Upper lobe of left lung (tissue), 4 donors: ENCODE measurements around the gene SPRYD7.

ENCODE experiments used
- EP300 ChIP-seq, 4 donors: sonication (generic); formaldehyde crosslinking; IDR thresholded peaks; one replicate each; pipeline ENCODE4 v1.5.1; 2017; ENCODE audit warnings: antibody characterized with exemption in 4 of 4, control low read depth in 2 of 4
- POLR2A ChIP-seq, 4 donors: fragments of 450-650 bp; IDR thresholded peaks; one replicate each; pipeline ENCODE4 v1.5.1; 2016 to 2017; ENCODE audit warnings: antibody characterized with exemption in 4 of 4, mild to moderate bottlenecking in 2 of 4
- TF ChIP-seq, protein P1 (sequence below), 6 experiments: fragments of 450-650 bp in 4 of 6; fragments of 200-600 bp in 2 of 6; sonication (generic) in 2 of 6; IDR thresholded peaks; one replicate each; pipeline ENCODE4 v1.5.1; 2016 to 2019; ENCODE audit warnings: antibody characterized with exemption in 6 of 6

DNA sequence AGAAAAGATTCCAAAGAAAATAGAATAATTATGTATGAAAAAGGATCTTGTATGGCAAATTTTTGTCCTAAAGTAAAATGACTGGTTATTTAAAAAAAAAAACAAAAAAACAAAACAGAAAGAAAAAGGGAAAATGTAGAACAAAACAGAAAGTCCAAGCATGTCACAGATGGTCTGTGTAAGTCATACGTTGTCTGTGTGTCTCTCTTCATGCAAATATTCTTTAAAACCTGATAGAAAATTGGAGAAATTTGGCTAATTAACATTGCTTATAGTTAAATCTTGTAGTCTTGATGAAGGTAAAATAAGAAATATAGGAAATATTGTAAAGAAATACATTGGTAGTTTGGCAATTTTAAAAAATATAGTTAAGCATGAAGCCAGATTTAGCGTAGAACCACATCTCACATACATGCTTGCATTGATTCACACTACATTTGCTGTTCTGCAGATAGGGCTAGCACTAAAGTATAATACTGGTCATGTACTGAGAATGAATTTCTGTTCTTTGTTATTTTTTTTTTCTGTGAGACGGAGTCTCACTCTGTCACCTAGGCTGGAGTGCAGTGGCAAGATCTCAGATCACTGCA is 58.4 kb downstream of the SPRYD7 start:
- TF ChIP-seq, protein P1, sequence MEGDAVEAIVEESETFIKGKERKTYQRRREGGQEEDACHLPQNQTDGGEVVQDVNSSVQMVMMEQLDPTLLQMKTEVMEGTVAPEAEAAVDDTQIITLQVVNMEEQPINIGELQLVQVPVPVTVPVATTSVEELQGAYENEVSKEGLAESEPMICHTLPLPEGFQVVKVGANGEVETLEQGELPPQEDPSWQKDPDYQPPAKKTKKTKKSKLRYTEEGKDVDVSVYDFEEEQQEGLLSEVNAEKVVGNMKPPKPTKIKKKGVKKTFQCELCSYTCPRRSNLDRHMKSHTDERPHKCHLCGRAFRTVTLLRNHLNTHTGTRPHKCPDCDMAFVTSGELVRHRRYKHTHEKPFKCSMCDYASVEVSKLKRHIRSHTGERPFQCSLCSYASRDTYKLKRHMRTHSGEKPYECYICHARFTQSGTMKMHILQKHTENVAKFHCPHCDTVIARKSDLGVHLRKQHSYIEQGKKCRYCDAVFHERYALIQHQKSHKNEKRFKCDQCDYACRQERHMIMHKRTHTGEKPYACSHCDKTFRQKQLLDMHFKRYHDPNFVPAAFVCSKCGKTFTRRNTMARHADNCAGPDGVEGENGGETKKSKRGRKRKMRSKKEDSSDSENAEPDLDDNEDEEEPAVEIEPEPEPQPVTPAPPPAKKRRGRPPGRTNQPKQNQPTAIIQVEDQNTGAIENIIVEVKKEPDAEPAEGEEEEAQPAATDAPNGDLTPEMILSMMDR (IDR thresholded peaks at IDR 0.05), result no peak
- TF ChIP-seq EP300 (IDR thresholded peaks at IDR 0.05) (no peak), POLR2A (IDR thresholded peaks at IDR 0.05) (no peak)
